Left ventricle myocardium inferior (tissue), 1 donor: ENCODE measurements around the gene SMS. TPM values are rescaled to one million over a fixed set of nuclear protein-coding genes. Genes with fewer than 3 reads are reported as not detected.

ENCODE experiments used
- DNase-seq: peaks from one replicate; pipeline ENCODE4 v3.0.0-alpha.2; 2020
- H3K27ac ChIP-seq: fragments of 200-600 bp; replicated peaks from 2 replicates; pipeline ENCODE4 v1.8.0; 2021
- H3K27me3 ChIP-seq: fragments of 200-600 bp; 2 replicates; pipeline ENCODE4 v1.8.0; 2021; ENCODE audit warnings: low read depth
- H3K36me3 ChIP-seq: fragments of 200-600 bp; 2 replicates; pipeline ENCODE4 v1.8.0; 2021
- H3K4me1 ChIP-seq: fragments of 200-600 bp; 2 replicates; pipeline ENCODE4 v1.8.0; 2021
- H3K4me3 ChIP-seq: fragments of 200-600 bp; 2 replicates; pipeline ENCODE4 v1.8.0; 2021; ENCODE audit warnings: mild to moderate bottlenecking, moderate library complexity
- H3K9me3 ChIP-seq: fragments of 200-600 bp; replicated peaks from 2 replicates; pipeline ENCODE4 v1.8.0; 2021
- CTCF ChIP-seq: fragments of 200-600 bp; IDR thresholded peaks from 2 replicates; pipeline ENCODE4 v1.8.0; 2021; ENCODE audit warnings: antibody characterized with exemption, mild to moderate bottlenecking, borderline replicate concordance
- intact Hi-C: fragments of 100-400 bp; cut with micrococcal nuclease; formaldehyde crosslinking; loops from one replicate; pipeline ENCODE4 v1.11.0; 2022
- total RNA-seq: library from RNA; stranded (reverse); fragmentation: NEBNext Ultra II Directional; extraction: Animal tissue kit (Norgen Biotek cat#: 25700); gene quantifications from one replicate; pipeline ENCODE4 v1.2.1, GENCODE V29; 2021
- donor health status: DM: no; HTN: yes; CAD: no; lungs with severe emphysema.

SMS gene
- total RNA-seq, 1 donor from 2014 or later: 46.8 TPM

- Histone ChIP-seq H3K4me3 (no peak overlapping the region), H3K4me1 (no peaks in the 10 kb centered on the region), H3K27ac (no peak overlapping the region), H3K9me3 (no peaks in the 10 kb centered on the region), H3K27me3 (no peaks in the 10 kb centered on the region), H3K36me3 (no peaks in the 10 kb centered on the region)
- intact Hi-C loops: no loop called here
- DNase-seq: no peak
- TF ChIP-seq CTCF: no peak
These were observed 94.7 kb downstream of the SMS start for GRCh38 chrX:22035236-22035635.

- intact Hi-C loops: no loop called here
- Histone ChIP-seq H3K36me3 (no peaks in the 10 kb centered on the region), H3K9me3 (no peaks in the 10 kb centered on the region), H3K4me3 (no peak overlapping the region), H3K27me3 (no peaks in the 10 kb centered on the region), H3K4me1 (no peaks in the 10 kb centered on the region), H3K27ac (no peak overlapping the region)
- DNase-seq: no peak
- no peak for TF ChIP-seq CTCF
These were observed 96.7 kb downstream of the SMS start for GRCh38 chrX:22037225-22037624.

GRCh38 chrX:22037911-22038537 is 97.5 kb downstream of the SMS start:
- H3K4me1 ChIP-seq: no peaks in the 10 kb centered on the region
- DNase-seq: no peak
- H3K27ac ChIP-seq: no peak overlapping the region
- no peak overlapping the region for H3K4me3 ChIP-seq
- intact Hi-C loops: no loop called here
- no peaks in the 10 kb centered on the region for H3K27me3 ChIP-seq
- TF ChIP-seq CTCF: no peak
- H3K36me3 ChIP-seq: no peaks in the 10 kb centered on the region
- H3K9me3 ChIP-seq: no peaks in the 10 kb centered on the region

- TF ChIP-seq CTCF: no peak
- intact Hi-C loops: no loop called here
- Histone ChIP-seq H3K4me1 (no peaks in the 10 kb centered on the region), H3K36me3 (no peaks in the 10 kb centered on the region), H3K27me3 (no peaks in the 10 kb centered on the region), H3K4me3 (no peak overlapping the region), H3K9me3 (no peaks in the 10 kb centered on the region), H3K27ac (no peak overlapping the region)
- no peak for DNase-seq
These were observed 99.0 kb downstream of the SMS start for GRCh38 chrX:22039541-22039940.

GRCh38 chrX:22040184-22040583 is 99.7 kb downstream of the SMS start:
- no peak for TF ChIP-seq CTCF
- intact Hi-C loops: no loop called here
- no peaks in the 10 kb centered on the region for H3K27me3 ChIP-seq

More at GRCh38 chrX:22040184-22040583, 99.7 kb downstream of the SMS start:
- H3K36me3 ChIP-seq: no peaks in the 10 kb centered on the region
- H3K9me3 ChIP-seq: no peaks in the 10 kb centered on the region
- no peak overlapping the region for H3K4me3 ChIP-seq
- H3K27ac ChIP-seq: no peak overlapping the region
- no peaks in the 10 kb centered on the region for H3K4me1 ChIP-seq
- DNase-seq: no peak
